Endothelial cell of umbilical vein (primary cell): ENCODE data around the gene KRTAP10-7.

Source experiments
- MYC ChIP-seq: IDR thresholded peaks from one replicate; pipeline ENCODE4 v1.6.1; 2011; ENCODE audit warnings: mild to moderate bottlenecking, low read depth, low read length
- TF ChIP-seq, protein P1 (sequence below), 2 donors: IDR thresholded peaks; 1 replicate in 1 of 2; 2 replicates in 1 of 2; pipeline ENCODE4 v1.5.1; 2011; ENCODE audit warnings: low read length in 2 of 2, mild to moderate bottlenecking in 2 of 2, moderate library complexity in 2 of 2, control low read depth in 1 of 2, inconsistent platforms in 1 of 2, low read depth in 1 of 2; ENCODE audit not compliant: insufficient read depth in 1 of 2; ENCODE audit errors: extremely low read depth in 1 of 2

DNA sequence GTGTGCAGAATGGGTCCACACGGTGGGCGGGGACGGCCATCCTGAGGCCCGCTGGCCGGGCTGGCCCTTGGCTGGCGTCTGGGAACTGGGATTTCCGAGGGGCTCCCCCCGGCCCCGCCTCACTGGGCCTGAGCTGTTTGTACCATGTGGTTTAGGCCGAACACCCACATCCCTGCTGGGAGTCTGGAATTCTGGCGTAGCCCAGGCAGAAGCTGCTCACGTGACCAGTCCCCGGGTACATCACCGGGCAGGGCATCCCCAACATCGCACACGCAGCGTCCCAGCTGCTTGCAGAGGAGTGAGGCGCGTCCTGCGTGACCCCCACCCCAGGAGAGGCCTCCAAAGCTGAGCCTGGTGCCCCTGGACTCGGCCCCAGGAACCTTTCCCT is 2.1 kb downstream of the KRTAP10-7 start:
- no peak for TF ChIP-seq MYC
- TF ChIP-seq, protein P1, sequence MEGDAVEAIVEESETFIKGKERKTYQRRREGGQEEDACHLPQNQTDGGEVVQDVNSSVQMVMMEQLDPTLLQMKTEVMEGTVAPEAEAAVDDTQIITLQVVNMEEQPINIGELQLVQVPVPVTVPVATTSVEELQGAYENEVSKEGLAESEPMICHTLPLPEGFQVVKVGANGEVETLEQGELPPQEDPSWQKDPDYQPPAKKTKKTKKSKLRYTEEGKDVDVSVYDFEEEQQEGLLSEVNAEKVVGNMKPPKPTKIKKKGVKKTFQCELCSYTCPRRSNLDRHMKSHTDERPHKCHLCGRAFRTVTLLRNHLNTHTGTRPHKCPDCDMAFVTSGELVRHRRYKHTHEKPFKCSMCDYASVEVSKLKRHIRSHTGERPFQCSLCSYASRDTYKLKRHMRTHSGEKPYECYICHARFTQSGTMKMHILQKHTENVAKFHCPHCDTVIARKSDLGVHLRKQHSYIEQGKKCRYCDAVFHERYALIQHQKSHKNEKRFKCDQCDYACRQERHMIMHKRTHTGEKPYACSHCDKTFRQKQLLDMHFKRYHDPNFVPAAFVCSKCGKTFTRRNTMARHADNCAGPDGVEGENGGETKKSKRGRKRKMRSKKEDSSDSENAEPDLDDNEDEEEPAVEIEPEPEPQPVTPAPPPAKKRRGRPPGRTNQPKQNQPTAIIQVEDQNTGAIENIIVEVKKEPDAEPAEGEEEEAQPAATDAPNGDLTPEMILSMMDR (IDR thresholded peaks at IDR 0.05; ENCODE audit: extremely low read depth in 1 of 2, insufficient read depth in 1 of 2, low read depth in 1 of 2, low read length in 2 of 2): no peak
